Activated naive CD4-positive, alpha-beta T cell (primary cell): ENCODE data around the gene DENND4C.
"Not testable (repeated sequence)": the region's sequence is repeated elsewhere in the genome, so short reads cannot be mapped to it uniquely, and the experiment has no call there.

Experiments used
- DNase-seq, 4 experiments: peaks; one replicate each; lab custom pipeline; 2025; lab: John Stamatoyannopoulos, UW

Gene DENND4C

DNA sequence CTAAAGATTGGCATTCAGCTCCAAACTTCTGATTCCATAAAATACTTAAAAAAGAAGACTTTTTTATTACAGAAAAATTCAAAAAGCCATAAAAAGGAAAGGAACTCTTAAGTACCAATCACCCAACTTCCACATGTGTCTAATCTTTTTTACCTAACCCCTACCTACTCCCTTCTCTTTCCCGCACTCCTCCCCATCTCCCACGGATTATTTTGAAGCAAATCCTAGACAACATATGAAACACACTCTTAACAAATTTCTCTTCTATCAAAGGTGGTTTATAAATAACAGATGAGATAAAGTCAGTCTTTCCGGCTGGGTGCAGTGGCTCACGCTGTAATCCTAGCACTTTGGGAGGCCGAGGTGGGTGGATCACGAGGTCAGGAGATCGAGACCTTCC is 5.9 kb upstream of the DENND4C start:
- no peak for DNase-seq

DNA sequence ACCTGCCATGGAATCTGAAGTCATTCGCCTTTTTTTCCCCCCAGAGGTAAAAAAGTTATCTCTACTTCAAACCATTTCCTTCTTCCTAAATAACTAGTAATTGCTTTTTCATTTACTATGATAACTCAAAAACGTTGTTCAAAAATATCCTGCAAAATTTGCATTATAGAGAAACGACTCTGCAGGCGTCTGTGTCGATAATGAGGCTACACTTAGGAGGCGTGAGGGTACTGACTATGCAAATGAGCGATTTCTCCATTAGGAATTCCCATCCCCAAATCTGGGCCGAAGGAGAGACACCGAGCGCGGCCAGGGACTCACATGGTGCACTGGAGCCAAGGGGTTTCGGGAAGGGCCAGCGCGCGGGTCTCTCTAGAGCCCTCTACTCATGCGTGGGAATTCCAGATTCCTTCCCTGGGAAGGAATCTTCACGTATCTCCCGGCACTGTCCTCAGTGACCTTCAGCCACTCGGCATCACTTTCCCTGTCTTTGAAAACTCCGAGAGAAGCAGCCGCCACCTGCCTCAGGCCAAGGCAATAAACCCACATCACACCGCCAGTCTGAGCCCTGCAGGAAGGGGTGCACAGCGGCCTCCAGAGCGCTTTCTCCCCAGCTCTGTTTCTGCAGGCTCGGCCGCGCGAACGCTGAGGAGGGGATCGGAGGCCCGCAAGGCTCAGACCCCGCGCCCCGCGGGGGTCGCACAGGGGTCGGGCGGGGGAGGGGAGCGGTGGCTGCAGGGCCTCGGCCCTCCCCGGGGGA is 718 bp upstream of the DENND4C start:
- DNase-seq = peak; percentile 11 to 56 (median 50)

DNA sequence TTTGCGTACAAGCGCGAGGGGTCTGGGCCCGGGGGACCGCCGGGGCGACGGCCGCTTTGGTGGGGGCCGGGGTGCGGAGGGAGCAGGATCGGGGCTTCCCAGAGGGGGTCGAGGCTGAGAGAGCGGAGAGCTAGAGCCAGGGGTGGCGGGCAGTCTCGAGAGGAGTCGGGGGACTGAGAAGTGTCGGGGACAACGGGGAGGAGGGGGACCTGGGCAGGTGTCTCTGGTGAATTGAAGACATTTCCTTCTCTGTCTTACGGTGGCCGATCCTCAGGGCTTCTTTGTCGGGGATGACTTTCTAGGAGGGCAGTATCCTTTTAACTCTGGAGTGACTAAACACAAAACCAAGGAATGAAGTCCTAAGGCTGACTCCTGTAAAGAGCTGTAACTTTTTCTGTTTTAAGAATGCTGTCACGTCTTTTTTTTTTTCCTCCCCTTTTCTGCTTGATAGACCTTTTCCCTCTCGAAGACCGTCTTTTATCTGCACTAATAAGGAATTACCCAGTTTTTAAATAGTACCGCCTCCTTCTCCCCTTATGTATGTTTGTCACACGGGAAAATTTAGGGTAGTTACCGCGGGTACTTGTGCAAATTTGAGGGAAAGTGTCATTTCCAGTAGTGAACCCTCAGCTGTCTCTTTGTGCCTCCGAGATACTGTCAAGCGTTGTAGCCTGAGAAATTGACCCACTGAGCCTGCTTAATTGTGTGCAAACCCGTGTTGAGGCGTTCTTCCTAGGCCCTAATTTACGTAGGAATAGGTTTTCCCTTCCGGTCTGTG is 822 bp downstream of the DENND4C start:
- peak in 1 of 4 experiments; percentile 18 for DNase-seq

DNA sequence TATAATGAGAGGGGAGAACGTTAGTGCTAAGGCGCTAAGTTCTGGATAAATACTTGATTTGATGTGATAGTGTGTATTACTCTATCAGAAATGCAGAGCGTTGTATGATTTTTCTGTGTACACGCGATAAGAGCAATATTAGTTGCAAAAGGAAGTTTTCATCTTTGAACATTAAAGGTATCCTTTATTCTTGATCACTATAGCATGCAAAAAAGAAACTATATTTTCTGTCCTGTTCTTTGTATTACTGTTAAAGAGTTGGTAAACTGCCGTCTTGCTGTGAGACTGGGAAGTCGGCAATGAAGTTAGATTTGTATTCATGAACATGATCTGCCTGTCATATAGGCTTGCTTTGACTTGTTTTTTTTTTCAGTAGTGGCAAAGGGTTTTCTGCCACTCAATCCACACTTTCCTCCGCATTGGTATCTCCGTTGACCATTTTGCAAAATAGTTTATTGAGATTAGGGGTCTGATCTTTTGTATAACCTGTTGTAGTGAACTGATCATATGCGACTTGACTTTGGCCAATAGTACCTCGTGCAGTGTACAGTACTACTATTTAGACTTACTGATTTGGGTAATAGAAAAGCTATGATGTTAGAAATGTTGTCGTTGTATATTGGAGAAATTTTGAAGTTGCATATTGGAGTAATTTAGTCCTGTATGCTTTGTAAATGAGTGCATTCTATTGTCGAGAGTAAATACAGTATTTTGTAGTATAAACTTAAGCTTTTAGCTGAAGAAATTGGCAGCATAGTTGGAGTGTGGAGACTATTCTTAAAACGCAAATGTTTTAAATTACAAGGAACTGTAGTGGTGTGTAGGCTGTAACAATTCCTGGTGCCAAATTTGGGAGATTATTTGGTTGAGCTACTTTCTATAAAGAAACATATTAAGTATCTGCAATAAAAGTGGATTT is 1.7 kb downstream of the DENND4C start:
- DNase-seq = no peak

DNA sequence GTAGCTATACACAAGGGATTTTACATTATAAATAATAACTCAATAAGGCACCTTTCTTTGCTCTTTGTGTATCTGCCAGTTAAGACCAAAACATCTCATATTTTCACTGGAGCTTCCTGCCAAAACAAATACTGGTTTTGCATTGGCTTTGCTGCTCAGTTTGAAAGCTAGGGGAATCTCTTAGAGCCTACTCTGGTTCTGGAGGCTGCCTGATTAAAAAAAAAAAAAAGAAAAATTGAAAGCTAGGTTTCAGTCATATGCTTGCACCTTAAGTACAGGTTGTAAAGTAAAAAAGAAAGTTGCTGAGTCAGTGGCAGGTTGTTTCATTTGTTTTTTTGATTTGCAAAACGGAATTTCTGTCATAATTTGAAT is 2.3 kb downstream of the DENND4C start:
- DNase-seq = no peak

DNA sequence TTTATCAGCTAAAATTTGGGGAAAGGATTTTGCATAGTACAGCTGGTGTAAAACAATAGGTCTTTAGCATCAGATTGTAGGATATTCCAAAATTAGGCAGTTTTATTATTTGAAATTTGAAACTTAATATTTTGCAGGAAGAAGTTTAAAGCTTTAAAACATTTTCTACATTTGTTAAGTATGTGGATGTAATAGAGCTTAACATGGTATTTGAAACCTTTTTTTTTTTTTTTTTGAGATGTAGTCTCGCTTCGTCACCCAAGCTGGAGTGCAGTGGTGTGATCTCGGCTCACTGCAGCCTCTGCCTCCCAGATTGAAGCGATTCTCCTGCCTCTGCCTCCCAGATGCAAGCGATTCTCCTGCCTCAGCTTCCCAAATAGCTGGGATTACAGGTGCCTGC is 2.9 kb downstream of the DENND4C start:
- no peak for DNase-seq

DNA sequence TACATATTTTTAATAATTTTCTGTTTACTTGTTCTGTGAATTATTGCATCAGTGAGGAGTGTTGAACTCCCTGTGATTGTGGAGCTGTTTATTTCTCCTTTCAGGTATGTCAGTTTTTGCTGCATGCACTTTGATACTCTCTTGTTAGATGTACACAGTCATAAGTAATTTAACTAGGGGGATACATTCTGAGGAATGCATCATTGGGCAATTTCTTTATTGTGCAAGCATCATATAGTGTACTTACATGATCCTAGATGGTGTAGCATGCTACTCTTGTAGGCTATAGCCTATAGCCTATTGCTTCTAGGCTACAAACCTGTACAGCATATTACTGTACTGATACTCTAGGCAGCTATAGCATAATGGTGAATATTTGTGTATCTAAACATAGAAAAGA is 9.5 kb downstream of the DENND4C start:
- DNase-seq = no peak

DNA sequence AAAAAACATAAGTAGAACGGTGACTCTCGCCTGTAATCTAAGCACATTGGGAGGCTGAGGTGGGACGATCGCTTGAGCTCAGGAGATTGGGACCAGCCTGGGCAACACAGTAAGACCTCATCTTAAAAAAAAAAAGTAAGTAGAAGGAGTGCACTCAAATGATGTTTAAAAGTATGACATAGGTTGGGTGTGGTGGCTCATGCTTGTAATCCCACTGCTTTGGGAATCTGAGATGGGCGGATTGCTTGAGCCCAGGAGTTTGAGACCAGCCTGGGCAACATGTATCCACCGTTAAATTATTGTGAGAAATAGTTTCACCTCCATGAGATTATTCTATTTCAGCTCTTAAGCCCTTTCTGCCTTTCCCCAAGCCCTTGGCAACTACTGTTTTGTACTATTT is 11.2 kb downstream of the DENND4C start:
- no peak for DNase-seq

DNA sequence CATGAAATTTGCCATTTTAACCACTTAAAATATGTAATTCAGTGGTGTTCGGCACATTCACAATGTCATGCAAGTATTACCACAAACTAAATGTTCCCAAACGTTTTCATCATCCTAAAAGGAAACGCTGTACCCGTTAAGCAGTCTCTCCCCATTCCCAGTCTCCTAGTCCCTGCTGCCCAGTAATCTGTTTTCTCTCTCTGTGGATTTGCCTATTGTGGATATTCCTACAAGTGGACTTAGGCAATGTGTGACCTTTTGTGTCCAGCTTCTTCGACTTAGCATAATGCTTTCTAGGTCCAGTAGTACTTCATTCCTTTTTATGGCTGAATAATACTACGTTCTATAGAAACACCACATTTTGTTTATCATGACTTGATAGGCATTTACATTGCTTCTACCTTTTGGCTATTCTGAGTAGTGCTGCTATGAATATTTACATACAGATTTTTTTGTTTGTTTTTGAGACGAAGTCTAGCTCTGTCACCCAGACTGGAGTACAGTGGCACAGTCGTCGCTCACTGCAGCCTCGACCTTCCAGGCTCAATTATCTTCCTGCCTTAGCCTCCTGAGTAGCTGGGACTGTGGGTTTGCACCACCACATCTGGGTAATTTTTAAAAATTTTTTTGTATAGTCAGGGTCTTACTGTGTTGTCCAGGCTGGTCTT is 13.0 kb downstream of the DENND4C start:
- no peak for DNase-seq

DNA sequence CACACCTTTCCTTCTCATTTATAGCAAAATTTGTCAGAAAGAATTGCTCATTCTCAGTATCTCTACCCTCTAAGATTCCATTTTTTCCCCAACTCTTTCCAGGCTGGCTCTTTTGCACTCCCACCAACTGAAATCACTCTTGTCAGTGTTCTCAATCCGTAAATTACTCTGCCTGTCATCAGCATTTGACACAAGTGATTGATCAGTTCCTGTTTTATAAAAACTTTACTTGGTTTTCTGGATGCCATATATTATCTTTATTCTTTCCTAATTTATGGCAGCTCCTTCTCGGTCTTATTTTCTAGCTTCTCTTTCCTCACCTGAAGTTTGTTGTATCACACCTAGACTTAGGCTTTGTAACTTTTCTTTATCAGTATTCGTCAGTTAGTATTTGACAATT is 16.4 kb downstream of the DENND4C start:
- no peak for DNase-seq

DNA sequence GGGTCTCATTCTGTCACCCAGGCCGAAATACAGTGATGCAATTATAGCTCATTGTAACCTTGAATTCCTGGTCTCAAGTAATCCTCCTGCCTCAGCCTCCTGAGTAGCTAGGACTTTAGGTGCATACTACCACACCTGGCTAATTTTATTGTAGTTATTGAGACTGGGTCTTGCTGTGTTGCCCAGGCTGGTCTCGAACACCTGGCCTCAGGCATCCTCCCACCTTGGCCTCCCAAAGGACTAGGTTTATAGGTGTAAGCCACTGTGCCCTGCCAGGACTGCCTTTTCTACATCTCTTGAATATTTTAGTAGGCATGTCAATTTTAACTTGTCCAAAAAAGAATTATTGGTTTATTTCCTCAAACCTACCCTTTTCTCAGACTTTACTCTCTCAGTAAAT is 16.9 kb downstream of the DENND4C start:
- no peak for DNase-seq

DNA sequence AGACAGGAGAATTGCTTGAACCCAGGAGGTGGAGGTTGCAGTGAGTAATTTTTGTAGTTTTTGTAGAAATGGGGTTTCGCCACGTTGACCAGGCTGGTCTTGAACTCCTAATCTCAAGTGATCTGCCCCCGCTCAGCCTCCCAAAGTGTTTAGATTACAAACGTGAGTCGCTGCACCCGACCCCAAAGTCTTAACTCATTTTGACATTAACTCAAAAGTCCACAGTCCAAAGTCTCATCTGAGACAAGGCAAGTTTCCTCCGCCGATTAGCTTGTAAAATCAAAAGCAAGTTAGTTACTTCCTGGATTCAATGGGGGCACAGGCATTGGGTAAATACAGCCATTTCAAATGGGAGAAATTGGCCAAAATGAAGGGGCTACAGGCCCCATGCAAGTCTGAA is 19.9 kb downstream of the DENND4C start:
- DNase-seq = not testable (repeated sequence)

DNA sequence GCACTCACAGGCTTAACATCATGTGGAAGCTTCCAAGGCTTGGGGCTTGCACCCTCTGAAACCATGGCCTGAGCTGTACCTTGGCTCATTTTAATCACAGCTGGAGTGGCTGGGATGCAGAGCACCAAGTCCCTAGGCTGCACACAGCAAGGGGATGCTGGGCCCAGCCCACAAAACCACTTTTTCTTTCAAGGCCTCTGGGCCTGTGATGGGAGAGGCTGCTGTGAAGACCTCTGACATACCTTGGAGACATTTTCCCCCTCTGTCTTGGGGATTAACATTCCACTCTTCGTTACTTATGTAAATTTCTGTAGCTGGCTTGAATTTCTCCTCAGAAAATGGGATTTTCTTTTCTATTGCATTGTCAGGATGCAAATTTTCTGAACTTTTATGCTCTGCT is 20.7 kb downstream of the DENND4C start:
- not testable (repeated sequence) for DNase-seq

DNA sequence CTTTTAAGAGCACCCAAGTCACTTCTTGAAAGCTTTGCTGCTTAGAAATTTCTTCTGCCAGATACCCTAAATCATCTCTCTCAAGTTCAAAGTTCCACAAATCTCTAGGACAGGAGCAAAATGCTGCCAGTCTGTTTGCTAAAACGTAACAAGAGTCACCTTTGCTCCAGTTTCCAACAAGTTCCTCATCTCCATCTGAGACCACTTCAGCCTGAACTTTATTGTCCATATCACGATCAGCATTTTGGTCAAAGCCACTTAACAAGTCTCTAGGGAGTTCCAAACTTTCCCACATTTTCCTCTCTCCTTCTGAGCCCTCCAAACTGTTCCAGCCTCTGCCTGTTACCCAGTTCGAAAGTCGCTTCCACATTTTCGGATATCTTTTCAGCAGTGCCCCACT is 21.1 kb downstream of the DENND4C start:
- DNase-seq = not testable (repeated sequence)

DNA sequence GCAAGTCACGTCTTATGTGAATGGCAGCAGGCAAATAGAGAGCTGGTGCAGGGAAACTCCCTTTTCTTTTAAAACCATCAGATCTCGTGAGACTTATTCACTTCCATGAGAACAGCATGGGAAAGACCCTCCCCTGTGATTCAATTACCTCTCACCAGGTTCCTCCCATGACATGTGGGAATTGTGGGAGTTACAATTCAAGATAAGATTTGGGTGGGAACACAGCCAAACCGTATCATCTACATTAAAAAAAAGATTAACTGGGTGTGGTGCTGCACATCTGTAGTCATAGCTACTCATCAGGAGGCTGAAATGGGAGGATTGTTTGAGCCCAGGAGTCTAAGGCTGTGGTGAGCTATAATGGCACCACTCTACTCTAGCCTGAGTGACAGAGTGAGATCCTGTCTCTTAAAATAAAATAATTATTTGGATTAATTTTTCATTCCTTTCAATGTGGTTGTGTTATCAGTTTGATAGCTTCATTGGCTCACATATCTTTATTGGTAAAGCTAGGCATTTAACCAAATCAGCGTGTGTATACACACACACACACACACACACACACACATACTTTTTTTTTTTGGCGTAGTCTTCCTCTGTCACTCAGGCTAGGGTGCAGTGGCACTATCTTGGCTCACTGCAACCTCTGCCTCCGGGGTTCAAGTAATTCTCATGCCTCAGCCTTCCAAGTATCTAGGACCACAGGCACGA is 21.8 kb downstream of the DENND4C start:
- DNase-seq = no peak

DNA sequence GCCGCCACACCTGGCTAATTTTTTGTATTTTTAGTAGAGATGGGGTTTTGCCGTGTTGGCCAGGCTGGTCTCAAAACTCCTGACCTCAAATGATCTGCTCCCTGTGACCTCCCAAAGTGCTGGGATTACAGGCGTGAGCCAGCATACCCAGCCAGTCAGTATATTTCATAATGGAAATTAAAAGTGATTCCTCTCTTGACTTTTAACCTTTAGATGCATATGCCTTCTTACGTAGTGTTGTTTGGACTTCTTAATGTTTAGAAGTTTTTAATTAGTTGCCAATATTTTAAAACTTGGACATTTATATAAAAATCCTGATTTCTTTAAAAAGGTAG is 22.4 kb downstream of the DENND4C start:
- DNase-seq = no peak

DNA sequence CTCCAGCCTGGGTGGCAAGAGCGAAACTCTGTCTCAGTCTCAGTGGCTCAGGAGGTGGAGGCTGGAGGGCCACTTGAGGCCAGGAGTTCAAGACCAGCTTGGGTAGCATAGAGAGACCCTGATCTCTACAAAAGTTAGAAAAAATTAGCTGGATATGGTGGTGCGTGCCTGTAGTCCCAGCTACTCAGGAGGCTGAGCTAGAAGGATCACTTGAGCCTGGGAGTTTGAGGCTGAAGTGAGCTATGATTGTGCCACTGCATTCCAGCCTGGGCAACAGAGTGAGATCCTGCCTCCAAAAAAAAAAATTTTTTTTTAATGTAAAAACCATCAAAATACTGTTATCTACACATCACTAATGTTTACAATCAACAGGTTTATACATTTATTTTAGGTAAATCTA is 24.6 kb downstream of the DENND4C start:
- DNase-seq = no peak

DNA sequence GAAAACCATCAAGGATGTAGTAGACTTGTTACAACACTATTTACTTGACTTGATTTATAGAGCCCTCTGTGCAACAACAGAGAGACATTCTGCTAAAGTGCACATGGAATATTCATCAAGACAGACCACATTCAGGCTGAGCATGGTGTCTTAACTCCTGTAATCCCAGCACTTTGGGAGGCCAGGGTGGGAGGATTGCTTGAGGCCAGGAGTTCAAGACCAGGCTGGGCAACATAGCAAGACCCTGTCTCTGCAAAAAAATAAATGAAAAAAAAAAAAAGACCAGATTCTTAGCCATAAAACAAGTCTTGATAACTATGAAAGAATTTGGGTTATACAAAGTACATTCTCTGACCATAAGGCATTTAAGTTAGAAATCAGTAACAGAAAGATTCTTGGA is 25.3 kb downstream of the DENND4C start:
- no peak for DNase-seq

DNA sequence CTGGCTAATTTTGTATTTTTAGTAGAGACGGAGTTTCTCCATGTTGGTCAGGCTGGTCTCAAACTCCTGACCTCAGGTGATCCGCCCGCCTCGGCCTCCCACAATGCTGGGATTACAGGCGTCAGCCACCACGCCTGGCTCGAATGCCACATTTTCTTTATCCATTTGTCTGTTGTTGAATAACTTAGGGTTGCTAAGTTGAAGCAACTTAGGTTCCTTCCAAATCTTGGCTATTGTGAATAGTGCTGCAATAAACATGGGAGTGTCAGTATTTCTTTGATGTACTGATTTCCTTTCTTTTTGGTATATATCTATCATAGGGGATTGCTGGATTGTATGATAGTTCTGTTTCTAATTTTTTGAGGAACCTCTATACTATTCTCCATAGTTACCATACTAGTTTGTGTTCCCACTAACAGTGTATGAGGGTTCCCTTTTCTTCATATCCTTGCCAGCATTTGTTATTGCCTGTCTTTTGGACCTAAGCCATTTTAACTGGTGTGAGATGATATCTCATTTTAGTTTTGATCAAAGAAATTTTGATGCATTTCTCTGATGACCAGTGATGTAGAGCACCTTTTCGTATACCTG is 29.3 kb downstream of the DENND4C start:
- DNase-seq = not testable (repeated sequence)

DNA sequence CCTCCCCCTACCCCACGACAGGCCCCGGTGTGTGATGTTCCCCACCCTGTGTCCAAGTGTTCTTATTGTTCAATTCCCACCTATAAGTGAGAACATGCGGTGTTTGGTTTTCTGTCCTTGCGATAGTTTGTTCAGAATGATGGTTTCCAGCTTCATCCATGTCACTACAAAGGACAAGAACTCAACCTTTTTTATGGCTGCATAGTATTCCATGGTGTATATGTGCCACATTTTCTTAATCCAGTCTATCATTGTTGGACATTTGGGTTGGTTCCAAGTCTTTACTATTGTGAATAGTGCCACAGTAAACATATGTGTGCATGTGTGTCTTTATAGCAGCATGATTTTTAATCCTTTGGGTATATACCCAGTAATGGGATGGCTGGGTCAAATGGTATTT is 35.1 kb downstream of the DENND4C start:
- DNase-seq = not testable (repeated sequence)

DNA sequence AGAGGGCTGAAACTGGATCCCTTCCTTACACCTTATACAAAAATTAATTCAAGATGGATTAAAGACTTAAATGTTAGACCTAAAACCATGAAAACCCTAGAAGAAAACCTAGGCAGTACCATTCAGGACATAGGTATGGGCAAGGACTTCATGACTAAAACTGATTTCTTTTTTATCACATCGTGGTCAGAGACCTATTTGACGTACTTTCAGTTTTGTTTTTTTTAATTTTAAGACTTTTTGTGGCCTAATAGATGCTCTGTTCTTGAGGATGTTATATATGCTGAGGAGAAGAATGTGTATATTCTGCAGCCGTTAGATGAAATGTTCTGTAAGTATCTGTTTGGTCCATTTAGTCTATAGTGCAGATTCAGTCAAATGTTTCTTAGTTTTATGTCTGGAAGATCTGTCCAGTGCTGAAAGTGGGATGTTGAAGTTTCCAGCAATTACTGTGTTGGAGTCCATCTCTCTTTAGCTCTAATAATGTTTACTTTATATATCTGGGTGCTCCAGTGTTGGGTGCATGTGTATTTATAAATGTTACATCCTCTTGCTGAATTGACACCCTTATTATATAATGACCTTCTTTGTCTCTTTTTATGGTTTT is 36.4 kb downstream of the DENND4C start:
- not testable (repeated sequence) for DNase-seq
